Stimulated activated memory B cell treated with anti-CD40 and anti-IgM and Interleukin-4, amounts not matched to agents 10 μg/mL and 1 μg/mL and 100 μg/mL, for 72 hours (primary cell): ENCODE data around the gene ESRRG.

Experiments
- ATAC-seq: fragments of 150-1000 bp; cut with Tn5 transposase; 2 replicates; pipeline ENCODE4 v1.10.0; 2021
- H3K27ac Mint-ChIP-seq: one replicate; pipeline ENCODE4 v1.8.0; 2022; ENCODE audit warnings: mild to moderate bottlenecking, mixed read lengths
- H3K27me3 Mint-ChIP-seq: one replicate; pipeline ENCODE4 v1.8.0; 2022; ENCODE audit warnings: mixed read lengths
- H3K36me3 Mint-ChIP-seq: one replicate; pipeline ENCODE4 v1.8.0; 2022; ENCODE audit warnings: mixed read lengths
- H3K4me1 Mint-ChIP-seq: one replicate; pipeline ENCODE4 v1.8.0; 2022; ENCODE audit warnings: mixed read lengths
- H3K4me3 Mint-ChIP-seq: one replicate; pipeline ENCODE4 v1.8.0; 2022; ENCODE audit warnings: mild to moderate bottlenecking, moderate library complexity, mixed read lengths
- H3K9me3 Mint-ChIP-seq: one replicate; pipeline ENCODE4 v1.8.0; 2022; ENCODE audit warnings: mixed read lengths

ESRRG gene

DNA sequence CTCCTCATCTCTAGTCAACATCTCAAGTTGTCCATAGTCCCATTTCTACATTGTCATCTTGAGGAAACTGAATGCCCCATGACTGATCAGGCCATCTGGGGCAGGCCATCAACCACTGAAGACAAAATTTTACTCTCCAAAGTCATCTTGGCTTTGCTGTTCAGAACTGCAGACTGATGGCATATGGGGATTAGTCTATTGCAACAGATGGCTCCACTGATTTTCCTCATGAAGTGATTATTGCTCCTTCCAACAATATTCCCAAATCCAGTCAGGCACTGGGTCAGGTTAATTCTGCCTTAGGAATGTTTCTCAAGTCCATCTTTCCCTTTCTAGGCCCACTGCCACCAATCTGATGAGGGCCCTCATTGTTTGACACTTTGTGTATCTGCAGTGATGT is 101.7 kb downstream of the ESRRG start:
- Mint-ChIP-seq H3K9me3 (no peaks in the 10 kb centered on the region), H3K27me3 (no peaks in the 10 kb centered on the region)
- ATAC-seq = no peak

DNA sequence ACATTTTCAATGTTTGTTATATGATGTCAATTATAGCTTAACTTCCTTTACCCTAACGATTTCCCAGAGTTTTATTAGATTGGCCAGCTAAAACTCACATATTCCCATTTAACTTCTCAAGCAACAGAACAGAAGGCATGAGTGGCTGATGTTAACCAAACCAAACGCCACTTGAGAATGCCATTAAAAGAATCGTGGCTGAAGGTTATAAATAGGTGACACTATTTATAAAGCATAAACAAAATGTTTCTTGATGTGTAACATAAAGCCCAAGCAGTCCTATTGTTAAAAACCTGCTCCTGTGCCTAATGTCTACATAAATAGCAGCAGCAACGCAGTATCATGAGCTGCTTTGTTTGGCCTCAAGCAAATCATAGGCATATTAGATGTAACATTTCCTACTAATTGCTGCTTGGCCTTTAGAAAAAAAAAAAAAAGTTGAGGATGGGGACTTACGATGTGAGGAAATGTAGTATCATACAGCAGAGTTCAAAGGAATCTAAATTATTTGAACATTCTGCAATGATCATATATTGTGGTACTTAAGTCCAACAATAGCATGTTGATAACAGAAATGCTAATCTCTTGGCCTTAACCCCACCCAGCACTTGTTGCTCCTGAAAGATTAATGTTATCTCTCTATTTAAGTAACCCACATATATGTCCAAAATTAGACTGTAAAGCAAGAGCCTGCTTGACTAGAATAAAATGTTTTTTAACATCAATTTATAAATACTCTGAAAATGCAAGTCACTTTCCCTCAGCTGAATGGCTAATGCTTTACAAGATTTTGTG is 106.0 kb downstream of the ESRRG start:
- Mint-ChIP-seq H3K27me3 (no peaks in the 10 kb centered on the region), H3K4me3 (no peak overlapping the region), H3K9me3 (no peaks in the 10 kb centered on the region), H3K4me1 (no peaks in the 10 kb centered on the region), H3K36me3 (no peaks in the 10 kb centered on the region), H3K27ac (no peak overlapping the region)
- ATAC-seq = no peak

More for the DNA sequence above, 101.7 kb downstream of the ESRRG start:
- no peak overlapping the region for H3K4me3 Mint-ChIP-seq
- H3K27ac Mint-ChIP-seq = no peak overlapping the region
- H3K4me1 Mint-ChIP-seq = no peaks in the 10 kb centered on the region
- H3K36me3 Mint-ChIP-seq = no peaks in the 10 kb centered on the region

DNA sequence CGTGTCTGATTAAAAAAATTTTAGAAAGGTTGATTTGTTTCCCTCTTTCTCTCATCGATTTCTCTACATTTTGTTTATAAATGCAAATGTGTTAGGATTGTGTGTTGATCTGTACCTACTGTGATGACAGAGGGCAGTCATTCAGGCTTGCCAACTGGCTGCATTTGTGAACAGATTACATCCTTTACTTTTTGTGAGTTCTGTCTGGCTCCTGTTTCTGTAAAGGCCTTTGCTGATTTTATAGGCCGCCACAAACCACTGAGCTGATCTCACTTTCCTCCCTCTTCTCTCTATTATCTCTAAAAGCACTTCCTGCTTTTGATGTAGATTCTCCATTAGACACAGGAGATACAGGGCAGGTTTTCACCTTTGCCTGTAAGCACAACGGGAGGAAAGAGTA is 106.8 kb downstream of the ESRRG start:
- Mint-ChIP-seq H3K9me3 (no peaks in the 10 kb centered on the region), H3K4me3 (no peak overlapping the region), H3K36me3 (no peaks in the 10 kb centered on the region), H3K27ac (no peak overlapping the region), H3K27me3 (no peaks in the 10 kb centered on the region), H3K4me1 (no peaks in the 10 kb centered on the region)
- ATAC-seq = no peak

- no peaks in the 10 kb centered on the region for H3K27me3 Mint-ChIP-seq
- ATAC-seq = no peak
- H3K4me3 Mint-ChIP-seq = no peak overlapping the region
- no peaks in the 10 kb centered on the region for H3K9me3 Mint-ChIP-seq
- H3K36me3 Mint-ChIP-seq = no peaks in the 10 kb centered on the region
- H3K4me1 Mint-ChIP-seq = no peaks in the 10 kb centered on the region
- H3K27ac Mint-ChIP-seq = no peak overlapping the region
These were observed 109.0 kb downstream of the ESRRG start for GRCh38 chr1:216614011-216614934.

GRCh38 chr1:216612291-216612690 is 110.9 kb downstream of the ESRRG start:
- H3K27me3 Mint-ChIP-seq = no peaks in the 10 kb centered on the region
- H3K9me3 Mint-ChIP-seq = no peaks in the 10 kb centered on the region
- H3K27ac Mint-ChIP-seq = no peak overlapping the region
- no peaks in the 10 kb centered on the region for H3K4me1 Mint-ChIP-seq
- ATAC-seq = no peak
- H3K4me3 Mint-ChIP-seq = no peak overlapping the region
- H3K36me3 Mint-ChIP-seq = no peaks in the 10 kb centered on the region

DNA sequence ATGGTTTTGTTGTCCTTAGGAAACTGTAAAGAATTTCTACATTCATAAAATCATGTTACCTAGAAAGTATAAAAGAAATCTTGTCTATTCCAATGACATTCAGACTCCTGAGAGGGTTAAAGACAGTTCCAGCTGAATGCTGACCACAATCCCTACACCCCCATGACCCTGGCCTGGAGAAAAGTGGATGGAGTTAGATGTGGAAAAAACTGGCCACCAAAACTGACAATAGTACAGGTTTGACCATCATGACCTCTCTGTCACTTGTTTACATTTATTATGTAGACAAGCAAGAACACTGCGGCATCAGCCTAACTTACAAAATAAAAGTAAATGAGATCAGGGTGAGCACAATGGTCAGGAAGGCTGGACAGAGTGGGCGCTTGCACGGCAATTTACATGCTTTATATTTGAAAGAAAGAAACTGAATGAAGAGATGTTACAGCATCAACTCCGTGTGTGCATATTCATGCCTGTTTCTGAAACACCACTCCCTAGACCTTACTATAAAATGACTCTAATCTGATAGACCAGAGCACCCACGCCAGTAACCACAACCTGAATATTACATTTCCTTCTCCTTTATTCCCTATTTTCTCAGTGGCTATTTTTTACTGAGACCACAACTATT is 116.0 kb downstream of the ESRRG start:
- Mint-ChIP-seq H3K36me3 (no peaks in the 10 kb centered on the region), H3K9me3 (no peaks in the 10 kb centered on the region), H3K27me3 (peaks cover 7% of the 10 kb centered on the region), H3K4me1 (no peaks in the 10 kb centered on the region), H3K4me3 (no peak overlapping the region), H3K27ac (no peak overlapping the region)
- no peak for ATAC-seq

DNA sequence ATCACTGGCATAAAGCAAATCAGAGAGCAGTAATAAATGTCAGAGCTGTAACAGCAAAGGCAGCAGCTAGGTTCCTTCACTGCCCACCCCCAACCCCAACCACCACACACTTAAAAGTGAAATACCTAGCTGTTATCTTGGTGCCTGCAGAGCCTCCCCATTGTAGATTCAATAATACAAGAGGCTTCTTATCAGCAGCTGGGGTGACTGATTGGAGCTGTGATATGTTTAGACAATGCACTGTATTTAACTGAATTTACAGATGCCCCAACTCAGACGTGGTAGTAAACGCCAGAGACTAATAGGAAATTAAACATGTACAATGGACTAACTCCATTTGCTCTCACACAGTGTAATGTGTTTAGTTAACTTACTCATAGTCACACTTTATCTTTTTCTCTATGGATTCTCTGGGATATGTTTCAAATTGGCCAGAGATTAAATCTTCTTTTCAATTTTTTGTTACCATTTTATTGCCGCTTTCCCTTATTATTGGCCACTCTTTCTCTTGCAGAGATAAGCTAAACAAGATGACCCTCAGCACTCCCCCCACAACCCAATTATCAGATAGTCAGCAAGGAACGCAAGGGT is 117.1 kb downstream of the ESRRG start:
- Mint-ChIP-seq H3K9me3 (no peaks in the 10 kb centered on the region), H3K27ac (no peak overlapping the region), H3K27me3 (peaks cover 11% of the 10 kb centered on the region), H3K36me3 (no peaks in the 10 kb centered on the region), H3K4me3 (no peak overlapping the region), H3K4me1 (no peaks in the 10 kb centered on the region)
- no peak for ATAC-seq

DNA sequence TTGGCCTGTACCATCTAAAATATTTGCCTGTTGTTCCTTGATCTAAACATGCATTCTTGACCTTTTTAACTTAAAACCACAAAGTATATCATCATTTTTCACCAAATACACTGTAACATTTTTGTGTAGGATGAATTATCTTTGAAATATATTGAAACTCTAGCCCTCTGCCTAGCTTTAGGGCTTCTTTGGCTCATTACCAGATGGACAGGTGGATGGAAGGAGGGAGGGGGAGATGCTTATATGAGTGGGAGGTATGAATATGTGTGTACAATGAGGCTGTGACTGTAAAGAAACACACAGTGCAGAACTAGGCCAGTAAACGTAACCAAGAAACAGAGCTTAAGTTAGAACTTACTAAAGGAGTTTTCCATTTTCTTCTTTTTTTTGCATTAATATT is 118.5 kb downstream of the ESRRG start:
- Mint-ChIP-seq H3K27ac (no peak overlapping the region), H3K4me1 (no peaks in the 10 kb centered on the region), H3K4me3 (no peak overlapping the region), H3K36me3 (no peaks in the 10 kb centered on the region), H3K9me3 (no peaks in the 10 kb centered on the region), H3K27me3 (peaks cover 23% of the 10 kb centered on the region)
- no peak for ATAC-seq

GRCh38 chr1:216600730-216601609 is 122.3 kb downstream of the ESRRG start:
- Mint-ChIP-seq H3K9me3 (no peaks in the 10 kb centered on the region), H3K4me3 (peak overlapping the region; percentile 78), H3K36me3 (no peaks in the 10 kb centered on the region), H3K27me3 (peaks cover 30% of the 10 kb centered on the region), H3K4me1 (no peaks in the 10 kb centered on the region), H3K27ac (no peak overlapping the region)
- peak; percentile 59 for ATAC-seq

GRCh38 chr1:216599851-216600250 is 123.4 kb downstream of the ESRRG start:
- no peaks in the 10 kb centered on the region for H3K9me3 Mint-ChIP-seq
- no peak overlapping the region for H3K27ac Mint-ChIP-seq
- H3K27me3 Mint-ChIP-seq = peaks cover 30% of the 10 kb centered on the region
- no peaks in the 10 kb centered on the region for H3K4me1 Mint-ChIP-seq
- no peaks in the 10 kb centered on the region for H3K36me3 Mint-ChIP-seq
- no peak overlapping the region for H3K4me3 Mint-ChIP-seq
- no peak for ATAC-seq

GRCh38 chr1:216598448-216598847 is 124.8 kb downstream of the ESRRG start:
- no peak overlapping the region for H3K27ac Mint-ChIP-seq
- no peaks in the 10 kb centered on the region for H3K9me3 Mint-ChIP-seq
- no peak for ATAC-seq
- no peaks in the 10 kb centered on the region for H3K4me1 Mint-ChIP-seq
- H3K27me3 Mint-ChIP-seq = peaks cover 26% of the 10 kb centered on the region
- no peaks in the 10 kb centered on the region for H3K36me3 Mint-ChIP-seq
- H3K4me3 Mint-ChIP-seq = no peak overlapping the region

DNA sequence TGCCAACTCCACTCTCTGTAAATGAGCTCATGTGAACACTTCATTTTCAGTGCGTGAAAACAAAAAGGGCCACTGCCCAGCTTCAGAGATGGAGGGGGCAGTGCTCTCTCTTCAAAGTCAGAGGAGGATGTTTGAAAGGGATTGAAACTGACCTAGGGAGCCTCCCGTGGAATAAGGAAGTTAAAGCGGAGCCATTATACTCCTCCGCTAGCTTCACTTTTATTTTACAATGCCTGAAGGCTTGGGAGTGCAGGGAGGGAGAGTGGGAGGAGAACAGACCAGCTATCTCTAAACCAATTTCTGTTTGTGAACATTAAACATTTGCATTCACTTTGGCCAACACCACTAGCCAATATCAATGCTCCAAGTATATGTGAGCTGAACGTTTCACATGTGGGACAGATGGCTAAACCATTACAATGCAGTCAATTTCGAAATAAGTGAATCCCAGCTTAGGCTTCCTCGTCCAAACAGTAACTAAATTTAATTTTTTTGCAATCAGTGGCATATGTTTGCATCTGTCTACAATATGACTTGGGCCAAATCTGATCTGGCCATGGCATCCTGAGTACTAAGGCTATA is 126.9 kb downstream of the ESRRG start:
- Mint-ChIP-seq H3K27ac (no peak overlapping the region), H3K36me3 (no peaks in the 10 kb centered on the region), H3K27me3 (peaks cover 21% of the 10 kb centered on the region), H3K4me1 (no peaks in the 10 kb centered on the region), H3K9me3 (no peaks in the 10 kb centered on the region), H3K4me3 (no peak overlapping the region)
- ATAC-seq = no peak

DNA sequence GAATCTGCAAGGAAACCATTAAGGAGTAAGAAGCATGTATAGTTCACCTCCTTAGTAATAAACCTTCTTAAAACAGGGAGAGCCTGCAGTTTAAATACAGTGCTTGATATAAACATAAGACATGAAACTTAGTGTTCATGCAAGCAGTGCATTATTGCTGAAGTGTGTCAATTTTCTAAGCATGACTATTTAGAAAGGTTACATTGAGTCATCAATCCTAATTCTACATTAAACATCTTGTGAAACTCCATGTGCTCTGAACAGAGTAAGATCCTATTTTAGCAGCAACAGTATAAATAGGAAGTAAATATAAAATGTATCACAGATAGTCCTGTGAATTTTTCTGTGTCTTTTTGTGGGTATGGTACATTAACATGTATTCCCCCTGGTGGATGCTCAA is 135.5 kb downstream of the ESRRG start:
- Mint-ChIP-seq H3K4me3 (no peak overlapping the region), H3K27me3 (no peaks in the 10 kb centered on the region), H3K36me3 (no peaks in the 10 kb centered on the region), H3K9me3 (peaks cover 2% of the 10 kb centered on the region), H3K4me1 (no peaks in the 10 kb centered on the region), H3K27ac (no peak overlapping the region)
- ATAC-seq = no peak

DNA sequence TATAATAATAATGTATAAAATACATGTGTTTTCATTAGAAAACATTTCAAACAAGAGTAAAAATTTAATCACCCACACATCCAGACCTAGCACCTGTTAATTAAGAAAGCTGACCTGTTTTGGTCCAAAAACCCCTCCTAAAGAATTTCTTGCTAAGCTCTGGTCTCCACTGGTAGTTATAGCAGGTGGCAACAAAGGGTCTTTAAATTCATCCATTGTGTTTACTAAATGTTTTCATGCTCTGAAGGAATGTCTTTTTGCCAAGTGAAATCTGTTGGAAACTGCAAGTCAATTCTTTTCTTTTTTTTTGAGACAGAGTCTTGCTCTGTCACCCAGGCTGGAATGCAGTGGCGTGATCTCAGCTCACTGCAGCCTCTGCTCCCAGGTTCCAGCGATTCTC is 141.1 kb downstream of the ESRRG start:
- H3K9me3 Mint-ChIP-seq = peaks cover 3% of the 10 kb centered on the region
- no peaks in the 10 kb centered on the region for H3K4me1 Mint-ChIP-seq
- no peaks in the 10 kb centered on the region for H3K27me3 Mint-ChIP-seq
- H3K4me3 Mint-ChIP-seq = no peak overlapping the region
- H3K27ac Mint-ChIP-seq = no peak overlapping the region
- H3K36me3 Mint-ChIP-seq = no peaks in the 10 kb centered on the region
- ATAC-seq = no peak
